ENCODE data around the gene PIGK. TPM values are rescaled to one million over a fixed set of nuclear protein-coding genes. Genes with fewer than 3 reads are reported as not detected.

Gene PIGK
- total RNA-seq, 4 donors from 2014 or later: 9.0 to 12.6 (median 11.2) TPM

DNA sequence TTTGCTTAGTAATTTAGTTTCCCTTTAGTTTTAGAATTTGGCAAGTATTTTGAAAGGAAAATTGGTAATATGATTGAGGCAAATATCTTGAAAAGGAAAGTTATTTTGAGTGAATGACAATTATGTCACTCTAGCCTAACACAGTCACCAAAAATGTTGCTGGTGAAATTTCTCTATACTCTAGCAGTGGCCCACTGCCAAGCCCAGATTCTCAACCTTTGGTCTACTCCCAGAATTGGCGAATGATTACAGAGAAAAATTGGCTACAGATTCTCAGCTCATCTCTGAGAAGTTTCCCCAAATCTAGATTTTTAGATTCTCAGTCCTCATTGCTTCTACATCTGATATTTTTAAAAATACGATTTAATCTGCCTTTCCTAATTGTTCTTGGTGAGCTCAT lies 84.9 kb downstream of the PIGK start:
- Histone ChIP-seq H3K27ac (no peak overlapping the region), H3K4me1 (no peaks in the 10 kb centered on the region), H3K4me3 (no peak overlapping the region), H3K27me3 (no peaks in the 10 kb centered on the region), H3K36me3 (no peaks in the 10 kb centered on the region), H3K9me3 (no peaks in the 10 kb centered on the region)
- DNase-seq (no peak), ATAC-seq (no peak)
- TF ChIP-seq CTCF (IDR thresholded peaks at IDR 0.05 in 4 of 5, conservative IDR thresholded peaks at IDR 0.05 in 1 of 5) (no peak), POLR2A (IDR thresholded peaks at IDR 0.05) (no peak)
- in situ Hi-C loops (cut with MboI; ENCODE audit: low sequenced_read_pairs in 4 of 4): no loop called here
- intact Hi-C loops (cut with DNase I; ENCODE audit: low total_unique reads): no loop called here

DNA sequence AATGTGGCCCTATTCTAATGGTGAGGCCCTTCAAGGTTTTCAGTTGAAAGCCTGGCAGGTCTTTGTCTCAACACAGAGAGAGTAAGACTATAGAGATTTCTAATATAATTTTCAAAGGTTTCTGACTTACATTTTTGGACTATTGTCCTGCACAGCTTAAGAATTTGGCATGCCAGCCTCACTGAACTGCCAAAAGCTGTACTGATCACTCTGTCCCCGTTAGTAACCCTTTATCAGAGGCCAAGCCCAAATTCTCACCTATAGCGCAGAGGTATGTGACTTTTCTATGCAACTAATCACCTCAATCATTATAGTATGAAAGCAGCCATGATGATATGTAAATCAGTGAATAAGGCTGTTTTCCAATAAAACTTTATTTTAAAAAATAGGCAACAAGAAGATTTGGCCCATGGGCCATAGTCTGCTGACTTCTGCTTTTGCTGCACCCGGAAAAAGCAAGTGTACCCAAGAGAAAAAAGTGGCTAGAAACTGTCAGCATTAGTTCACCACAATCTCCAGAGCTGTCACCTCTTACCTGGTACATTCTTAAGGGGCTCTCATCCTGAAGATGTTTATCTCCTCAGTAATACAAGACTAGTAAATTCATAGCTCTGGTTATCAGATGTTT lies 85.4 kb downstream of the PIGK start:
- intact Hi-C loops (cut with DNase I; ENCODE audit: low total_unique reads): no loop called here
- TF ChIP-seq POLR2A (IDR thresholded peaks at IDR 0.05) (no peak), CTCF (IDR thresholded peaks at IDR 0.05 in 4 of 5, conservative IDR thresholded peaks at IDR 0.05 in 1 of 5) (no peak)

GRCh38 chr1:77126307-77126706 lies 92.9 kb downstream of the PIGK start:
- Histone ChIP-seq H3K36me3 (no peaks in the 10 kb centered on the region), H3K27me3 (no peaks in the 10 kb centered on the region), H3K4me3 (no peak overlapping the region), H3K9me3 (no peaks in the 10 kb centered on the region), H3K4me1 (no peaks in the 10 kb centered on the region), H3K27ac (no peak overlapping the region)
- DNase-seq: no peak
- in situ Hi-C loops (cut with MboI; ENCODE audit: low sequenced_read_pairs in 4 of 4) (no loop called here), intact Hi-C loops (cut with DNase I; ENCODE audit: low total_unique reads) (no loop called here)
- TF ChIP-seq POLR2A (IDR thresholded peaks at IDR 0.05) (no peak), CTCF (IDR thresholded peaks at IDR 0.05 in 4 of 5, conservative IDR thresholded peaks at IDR 0.05 in 1 of 5) (no peak)
- no peak for ATAC-seq

More for the DNA sequence above, 85.4 kb downstream of the PIGK start:
- H3K27me3 ChIP-seq: no peaks in the 10 kb centered on the region
- no peak overlapping the region for H3K4me3 ChIP-seq
- no peaks in the 10 kb centered on the region for H3K36me3 ChIP-seq
- ATAC-seq: no peak
- in situ Hi-C loops (cut with MboI; ENCODE audit: low sequenced_read_pairs in 4 of 4): no loop called here
- DNase-seq: no peak
- no peak overlapping the region for H3K27ac ChIP-seq
- no peaks in the 10 kb centered on the region for H3K9me3 ChIP-seq
- H3K4me1 ChIP-seq: no peaks in the 10 kb centered on the region

GRCh38 chr1:77121503-77121902 lies 97.7 kb downstream of the PIGK start:
- DNase-seq: no peak
- Histone ChIP-seq H3K9me3 (no peaks in the 10 kb centered on the region), H3K27me3 (no peaks in the 10 kb centered on the region), H3K4me1 (no peaks in the 10 kb centered on the region), H3K36me3 (no peaks in the 10 kb centered on the region), H3K27ac (no peak overlapping the region), H3K4me3 (no peak overlapping the region)
- ATAC-seq: no peak
- intact Hi-C loops (cut with DNase I; ENCODE audit: low total_unique reads) (no loop called here), in situ Hi-C loops (cut with MboI; ENCODE audit: low sequenced_read_pairs in 4 of 4) (no loop called here)
- TF ChIP-seq CTCF (IDR thresholded peaks at IDR 0.05 in 4 of 5, conservative IDR thresholded peaks at IDR 0.05 in 1 of 5) (no peak), POLR2A (IDR thresholded peaks at IDR 0.05) (no peak)

- Histone ChIP-seq H3K27me3 (no peaks in the 10 kb centered on the region), H3K27ac (no peak overlapping the region), H3K4me3 (no peak overlapping the region), H3K9me3 (no peaks in the 10 kb centered on the region), H3K36me3 (no peaks in the 10 kb centered on the region), H3K4me1 (no peaks in the 10 kb centered on the region)
- intact Hi-C loops (cut with DNase I; ENCODE audit: low total_unique reads): no loop called here
- TF ChIP-seq POLR2A (IDR thresholded peaks at IDR 0.05) (no peak), CTCF (IDR thresholded peaks at IDR 0.05 in 4 of 5, conservative IDR thresholded peaks at IDR 0.05 in 1 of 5) (no peak)
- ATAC-seq (no peak), DNase-seq (no peak)
- in situ Hi-C loops (cut with MboI; ENCODE audit: low sequenced_read_pairs in 4 of 4): no loop called here
These were observed 98.3 kb downstream of the PIGK start for GRCh38 chr1:77120950-77121349.
